Upper lobe of right lung (tissue), 1 donor: ENCODE results near the gene HDAC4. TPM values are rescaled to one million over a fixed set of nuclear protein-coding genes. Genes with fewer than 3 reads are reported as not detected.
A peak's percentile ranks its signal among the peaks of the same experiment; 100 is the strongest.

Experiments used
- ATAC-seq: fragments of 200-7000 bp; cut with Tn5 transposase; one replicate; pipeline ENCODE4 v1.9.1; 2020; ENCODE audit warnings: mild to moderate bottlenecking, moderate library complexity
- DNase-seq: peaks from one replicate; pipeline ENCODE4 v3.0.0-alpha.2; 2020
- H3K27ac ChIP-seq: fragments of 200-600 bp; one replicate; pipeline ENCODE4 v1.8.0; 2022
- H3K27me3 ChIP-seq: fragments of 200-600 bp; one replicate; pipeline ENCODE4 v1.8.0; 2022; ENCODE audit warnings: mild to moderate bottlenecking
- H3K36me3 ChIP-seq: fragments of 200-600 bp; one replicate; pipeline ENCODE4 v1.8.0; 2022
- H3K4me1 ChIP-seq: fragments of 200-600 bp; one replicate; pipeline ENCODE4 v1.8.0; 2022
- H3K4me3 ChIP-seq: fragments of 200-600 bp; one replicate; pipeline ENCODE4 v1.8.0; 2022; ENCODE audit warnings: mild to moderate bottlenecking
- H3K9me3 ChIP-seq: fragments of 200-600 bp; one replicate; pipeline ENCODE4 v1.8.0; 2022
- intact Hi-C: fragments of 100-400 bp; cut with DNase I; formaldehyde crosslinking; loops from one replicate; pipeline ENCODE4 v1.11.0; 2022
- total RNA-seq: library from RNA; stranded (reverse); fragmentation: NEBNext Ultra II Directional; extraction: Animal tissue kit (Norgen Biotek cat#: 25700); gene quantifications from one replicate; pipeline ENCODE4 v1.2.1, GENCODE V29; 2021
- TF ChIP-seq, protein P1 (sequence below): fragments of 200-600 bp; IDR thresholded peaks from one replicate; pipeline ENCODE4 v1.8.0; 2022; ENCODE audit warnings: antibody characterized with exemption
- donor health status: DM: no; HTN: yes; CAD: no; lungs with severe emphysema.

The HDAC4 gene
- total RNA-seq, 1 donor from 2014 or later = 44.1 TPM

GRCh38 chr2:239249776-239250175, 151.0 kb downstream of the HDAC4 start:
- Histone ChIP-seq H3K36me3 (no peaks in the 10 kb centered on the region), H3K4me3 (no peak overlapping the region), H3K4me1 (peaks cover 41% of the 10 kb centered on the region), H3K27me3 (no peaks in the 10 kb centered on the region), H3K9me3 (no peaks in the 10 kb centered on the region), H3K27ac (no peak overlapping the region)
- ATAC-seq (peak; percentile 77), DNase-seq (no peak)
- intact Hi-C loops = no loop called here
- TF ChIP-seq, protein P1, sequence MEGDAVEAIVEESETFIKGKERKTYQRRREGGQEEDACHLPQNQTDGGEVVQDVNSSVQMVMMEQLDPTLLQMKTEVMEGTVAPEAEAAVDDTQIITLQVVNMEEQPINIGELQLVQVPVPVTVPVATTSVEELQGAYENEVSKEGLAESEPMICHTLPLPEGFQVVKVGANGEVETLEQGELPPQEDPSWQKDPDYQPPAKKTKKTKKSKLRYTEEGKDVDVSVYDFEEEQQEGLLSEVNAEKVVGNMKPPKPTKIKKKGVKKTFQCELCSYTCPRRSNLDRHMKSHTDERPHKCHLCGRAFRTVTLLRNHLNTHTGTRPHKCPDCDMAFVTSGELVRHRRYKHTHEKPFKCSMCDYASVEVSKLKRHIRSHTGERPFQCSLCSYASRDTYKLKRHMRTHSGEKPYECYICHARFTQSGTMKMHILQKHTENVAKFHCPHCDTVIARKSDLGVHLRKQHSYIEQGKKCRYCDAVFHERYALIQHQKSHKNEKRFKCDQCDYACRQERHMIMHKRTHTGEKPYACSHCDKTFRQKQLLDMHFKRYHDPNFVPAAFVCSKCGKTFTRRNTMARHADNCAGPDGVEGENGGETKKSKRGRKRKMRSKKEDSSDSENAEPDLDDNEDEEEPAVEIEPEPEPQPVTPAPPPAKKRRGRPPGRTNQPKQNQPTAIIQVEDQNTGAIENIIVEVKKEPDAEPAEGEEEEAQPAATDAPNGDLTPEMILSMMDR = no peak

DNA sequence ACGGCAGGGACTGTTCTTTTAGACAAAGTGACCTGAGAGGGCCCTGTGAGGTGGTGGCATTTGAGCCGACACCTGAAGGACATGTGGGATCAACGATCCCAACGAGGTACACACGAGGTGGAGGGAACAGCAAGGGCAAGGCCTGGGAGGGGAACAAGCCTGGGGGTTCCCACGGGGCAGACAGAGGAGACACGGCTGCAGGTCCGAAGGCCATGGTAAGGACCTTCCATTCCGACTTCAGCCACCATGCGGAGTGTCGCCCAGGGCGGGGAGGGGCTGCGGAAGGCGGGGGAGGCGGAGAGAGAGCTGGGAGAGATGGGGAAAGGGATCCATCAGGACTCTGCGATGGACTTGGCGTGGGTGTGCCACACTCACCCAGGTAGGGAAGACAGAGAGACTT, 151.8 kb downstream of the HDAC4 start:
- DNase-seq = no peak
- ATAC-seq = no peak
- TF ChIP-seq, protein P1 = no peak
- Histone ChIP-seq H3K9me3 (no peaks in the 10 kb centered on the region), H3K4me3 (no peak overlapping the region), H3K27ac (no peak overlapping the region), H3K36me3 (no peaks in the 10 kb centered on the region), H3K27me3 (no peaks in the 10 kb centered on the region), H3K4me1 (peaks cover 41% of the 10 kb centered on the region)
- intact Hi-C loops = no loop called here

- no peaks in the 10 kb centered on the region for H3K27me3 ChIP-seq
- no peak overlapping the region for H3K27ac ChIP-seq
- no peaks in the 10 kb centered on the region for H3K36me3 ChIP-seq
- ATAC-seq = no peak
- intact Hi-C loops = no loop called here
- TF ChIP-seq, protein P1 = no peak
- H3K4me3 ChIP-seq = no peak overlapping the region
- H3K9me3 ChIP-seq = no peaks in the 10 kb centered on the region
- H3K4me1 ChIP-seq = peaks cover 38% of the 10 kb centered on the region
- DNase-seq = no peak
Measured at GRCh38 chr2:239247401-239248245, 153.2 kb downstream of the HDAC4 start.

DNA sequence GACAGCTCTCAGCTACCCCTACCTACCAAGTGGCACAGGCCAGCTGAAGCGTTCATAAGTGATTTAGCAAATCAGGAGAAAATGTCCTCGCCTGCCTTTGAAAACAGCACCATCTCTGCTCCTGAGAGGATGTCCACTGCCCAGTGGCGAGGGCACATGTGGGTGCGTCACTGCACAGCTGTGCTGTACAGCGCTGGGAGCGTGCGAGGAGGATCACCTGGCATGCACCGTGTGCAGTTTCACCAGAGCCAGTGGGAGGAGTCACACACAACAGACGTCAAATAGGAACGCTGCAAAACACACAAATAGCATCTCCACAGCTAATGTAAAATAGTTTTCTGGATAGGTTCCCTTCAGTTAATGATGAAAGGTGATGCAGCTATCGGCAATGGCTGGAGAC, 154.1 kb downstream of the HDAC4 start:
- H3K27ac ChIP-seq = no peak overlapping the region
- DNase-seq = no peak

DNA sequence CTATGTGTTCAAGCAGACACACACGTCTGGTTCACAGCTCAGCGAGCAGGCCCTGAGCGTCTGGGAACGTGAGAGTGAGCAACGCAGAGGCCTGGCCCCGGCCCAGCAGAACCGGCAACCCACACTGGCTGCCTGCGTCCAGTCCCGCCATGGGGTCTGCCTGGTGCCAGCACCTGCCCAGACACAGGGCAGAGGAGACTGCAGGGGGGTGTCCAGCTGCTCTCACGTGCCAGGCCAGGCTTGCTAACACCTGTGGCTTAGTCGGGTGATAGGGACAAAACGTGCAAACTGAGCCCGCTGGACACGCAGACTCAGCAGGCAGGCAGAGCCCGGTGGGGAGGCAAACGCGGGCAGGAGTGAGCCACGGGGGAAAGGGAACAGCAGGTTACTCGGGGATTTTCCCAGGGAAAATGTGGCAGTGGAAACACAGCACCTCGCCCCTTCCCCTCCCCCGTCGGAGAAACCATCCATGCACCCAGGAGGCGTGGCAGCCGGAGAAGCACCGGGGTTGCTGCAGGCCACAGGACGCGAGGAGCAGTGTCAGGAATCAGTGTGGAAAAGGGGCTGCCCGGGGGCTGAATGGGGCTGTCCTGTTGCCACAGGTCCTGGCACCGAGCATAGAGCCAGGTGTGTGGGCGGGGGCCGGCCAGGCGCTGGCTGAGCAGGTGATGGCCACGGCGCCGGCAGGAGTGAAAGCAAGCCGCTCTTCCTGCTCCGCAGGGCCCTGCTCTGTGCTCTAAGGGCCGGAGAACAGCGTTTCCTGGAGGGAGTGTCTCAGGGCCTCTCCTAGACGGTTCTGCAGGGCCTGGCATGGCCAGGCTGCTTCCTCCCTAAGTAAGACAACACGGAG, 154.7 kb downstream of the HDAC4 start:
- TF ChIP-seq, protein P1 = no peak
- Histone ChIP-seq H3K4me1 (peaks cover 34% of the 10 kb centered on the region), H3K27ac (no peak overlapping the region), H3K4me3 (peak overlapping the region; percentile 20), H3K36me3 (no peaks in the 10 kb centered on the region), H3K27me3 (no peaks in the 10 kb centered on the region), H3K9me3 (no peaks in the 10 kb centered on the region)
- ATAC-seq (peak; percentile 78), DNase-seq (no peak)
- intact Hi-C loops = no loop called here

More for the DNA sequence above, 154.1 kb downstream of the HDAC4 start:
- ATAC-seq = peak; percentile 19
- H3K9me3 ChIP-seq = no peaks in the 10 kb centered on the region
- H3K27me3 ChIP-seq = no peaks in the 10 kb centered on the region
- peaks cover 31% of the 10 kb centered on the region for H3K4me1 ChIP-seq
- no peak overlapping the region for H3K4me3 ChIP-seq
- TF ChIP-seq, protein P1 = no peak
- intact Hi-C loops = no loop called here
- H3K36me3 ChIP-seq = no peaks in the 10 kb centered on the region
